GM19395 (cell line): ENCODE measurements around the gene PHEX.
"Not testable (repeated sequence)": the region's sequence is repeated elsewhere in the genome, so short reads cannot be mapped to it uniquely, and the experiment has no call there.

Experiments used
- ATAC-seq: cut with Tn5 transposase; IDR thresholded peaks from one replicate; pipeline ENCODE4 v1.9.1; 2021; ENCODE audit warnings: mild to moderate bottlenecking, moderate library complexity; ENCODE audit not compliant: unreplicated experiment

Gene PHEX

DNA sequence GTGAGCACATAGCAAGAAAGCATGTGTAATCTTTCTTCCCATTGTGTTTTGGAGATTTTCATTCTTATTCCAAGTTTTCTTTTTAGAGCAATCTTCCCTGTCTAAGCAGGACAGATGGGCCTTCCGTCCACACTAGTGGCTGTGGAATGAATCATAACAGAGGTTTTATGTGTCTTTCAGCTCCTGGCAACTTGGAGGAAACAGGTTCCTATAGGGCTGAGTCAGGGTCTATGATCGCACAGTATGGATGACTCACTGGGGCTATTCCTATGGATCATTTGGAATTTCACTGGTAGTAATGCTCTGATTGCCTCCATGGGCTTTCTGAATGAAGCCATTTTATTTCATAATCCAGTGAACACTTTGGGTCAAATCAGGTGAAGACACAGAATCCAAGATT, 188.8 kb downstream of the PHEX start:
- no peak for ATAC-seq

DNA sequence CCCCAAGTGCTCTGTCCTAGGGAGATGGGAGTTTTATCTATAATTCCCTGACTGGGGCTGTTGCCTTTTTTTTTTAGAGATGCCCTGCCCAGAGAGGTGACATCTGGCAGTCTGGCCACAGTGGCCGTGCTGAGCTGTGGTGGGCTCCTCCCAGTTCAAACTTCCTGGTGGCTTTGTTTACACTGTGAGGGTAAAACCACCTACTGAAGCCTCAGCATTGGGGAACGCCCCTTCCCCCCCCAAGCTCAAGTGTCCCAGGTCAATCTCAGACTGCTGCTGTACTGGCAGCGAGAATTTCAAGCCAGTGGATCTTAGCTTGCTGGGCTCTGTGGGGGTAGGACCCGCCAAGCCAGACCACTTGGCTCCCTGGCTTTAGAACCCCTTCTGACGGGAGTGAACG, 202.3 kb downstream of the PHEX start:
- no peak for ATAC-seq

DNA sequence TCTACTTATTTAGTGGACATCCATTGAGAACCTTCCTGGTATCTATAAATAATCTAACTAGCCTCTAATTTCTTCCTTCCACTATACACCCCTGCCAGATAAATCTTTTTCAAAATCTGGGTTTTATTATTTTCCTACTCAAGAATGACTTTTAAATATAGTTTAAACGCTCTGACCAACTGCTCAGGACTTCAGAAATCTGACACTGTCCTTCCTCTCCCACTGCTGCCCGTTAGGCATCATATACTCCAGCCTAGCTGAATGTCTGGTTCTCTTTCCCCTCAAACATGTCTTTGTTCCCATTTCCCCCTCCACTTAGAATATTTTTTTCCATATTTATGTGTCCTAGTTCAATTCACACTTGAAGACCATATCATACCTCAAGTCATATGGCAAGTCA, 205.4 kb downstream of the PHEX start:
- no peak for ATAC-seq

DNA sequence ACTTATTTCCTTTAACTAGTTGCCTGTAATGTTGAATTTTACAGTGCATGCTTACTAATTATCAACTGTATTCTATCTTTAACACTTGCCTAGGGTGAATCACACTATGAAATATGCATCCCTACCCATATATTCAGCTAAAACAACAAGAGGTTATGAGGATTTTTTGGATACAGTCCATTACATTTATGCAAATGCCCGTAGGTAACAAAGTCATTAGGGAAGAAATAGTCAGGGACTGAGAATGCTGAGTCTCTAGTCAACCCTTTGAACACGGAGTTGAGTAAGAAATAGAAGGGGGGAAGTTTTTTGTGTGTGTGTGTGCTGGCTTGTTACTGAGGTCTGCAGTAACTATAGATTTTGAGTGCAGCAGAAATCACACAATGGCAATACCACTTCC, 214.5 kb downstream of the PHEX start:
- ATAC-seq = no peak

DNA sequence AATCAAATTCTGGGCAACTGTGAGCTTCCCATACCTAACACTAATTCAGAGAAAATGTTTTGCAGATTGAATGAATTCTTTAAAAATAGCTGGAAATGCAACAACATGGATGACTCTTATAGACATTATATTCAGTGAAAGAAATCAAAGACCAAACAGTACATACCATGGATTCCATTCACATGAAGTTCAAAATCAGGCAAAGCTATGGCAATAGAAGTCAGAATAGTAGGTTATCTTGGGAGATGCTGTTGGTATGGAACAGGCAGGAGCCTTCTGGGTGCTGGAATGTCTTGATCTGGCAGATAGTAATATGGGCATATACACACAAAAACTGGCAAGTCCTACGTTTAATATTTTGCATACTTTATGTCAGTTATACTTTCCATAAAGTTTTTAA, 215.0 kb downstream of the PHEX start:
- ATAC-seq = no peak

DNA sequence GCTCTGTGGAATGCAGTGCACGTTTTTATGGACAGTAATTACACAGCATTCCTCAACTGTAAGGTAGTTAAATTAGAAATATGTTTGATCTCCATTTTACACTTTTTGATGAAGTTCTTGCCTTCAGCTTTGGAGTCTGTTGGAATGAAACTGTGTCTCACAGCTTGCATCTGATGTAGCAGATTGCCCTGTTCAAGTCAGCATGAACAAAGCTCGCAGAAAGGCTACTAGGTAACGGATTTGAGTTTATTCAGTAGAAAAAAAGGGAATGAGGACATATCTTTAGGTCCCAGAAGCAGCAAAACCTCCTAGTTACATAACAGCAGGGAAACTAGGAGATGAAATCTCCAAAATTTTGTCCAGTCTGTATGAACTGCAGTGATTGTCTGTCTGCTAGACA, 216.3 kb downstream of the PHEX start:
- no peak for ATAC-seq

DNA sequence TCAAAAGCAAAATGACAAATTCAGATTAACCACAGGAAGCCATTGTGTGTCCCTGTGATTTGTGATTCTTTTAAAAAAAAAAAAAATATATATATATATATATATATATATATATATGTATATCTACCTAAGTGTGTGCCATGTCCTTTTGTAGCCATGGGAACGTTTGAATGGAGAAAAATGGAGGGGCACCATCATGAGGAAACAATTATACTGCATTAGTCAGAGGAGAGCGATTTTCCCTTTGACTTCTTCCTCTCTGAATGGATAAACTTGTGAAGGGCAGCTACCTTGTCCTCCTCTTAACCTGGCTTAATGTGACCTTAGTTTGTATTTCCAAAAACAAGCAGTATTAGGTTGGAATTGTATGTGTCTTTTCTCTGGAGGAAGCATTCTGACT, 217.2 kb downstream of the PHEX start:
- ATAC-seq = no peak

DNA sequence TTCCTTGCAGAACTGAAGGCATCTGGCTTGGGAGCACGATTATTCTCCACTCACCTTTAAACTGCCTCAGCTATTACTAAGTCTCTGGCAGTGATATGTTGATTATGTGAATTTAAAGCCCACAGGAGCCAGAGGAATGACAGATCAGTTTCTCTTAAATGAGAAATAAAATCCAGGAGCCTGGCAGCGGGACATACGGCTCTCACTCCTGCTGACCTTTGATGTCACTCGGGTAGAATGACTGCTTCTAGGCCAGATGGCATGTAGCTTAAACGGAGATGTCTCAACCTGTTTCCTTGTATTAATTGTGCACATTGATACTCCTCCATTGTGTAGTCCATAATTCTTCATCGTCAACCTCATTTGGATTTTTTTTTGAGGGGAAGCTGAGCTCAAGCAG, 236.6 kb downstream of the PHEX start:
- ATAC-seq = no peak

DNA sequence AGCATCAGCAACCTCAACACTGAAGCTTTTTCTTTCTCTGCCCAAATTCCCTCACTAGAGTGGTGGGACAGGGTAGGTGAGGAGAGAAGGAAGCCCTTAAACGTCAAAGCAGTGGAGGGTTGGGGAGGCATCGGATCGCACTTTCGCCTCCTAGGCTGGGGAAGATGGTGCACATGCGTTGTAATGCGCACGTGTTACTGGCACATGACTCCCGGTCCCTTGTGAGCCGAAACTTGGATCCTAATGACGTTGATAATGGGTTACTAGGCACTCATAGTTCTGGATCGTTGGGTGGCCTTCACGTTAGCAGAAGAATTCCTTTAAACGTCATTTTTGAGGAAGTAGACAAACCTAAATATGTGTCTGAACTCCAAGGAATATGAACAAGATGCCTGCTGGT, 240.5 kb downstream of the PHEX start, which contains the start of gene CBLL2:
TSS of gene CBLL2 (plus strand) at position 301 of the 400 bp plus-strand sequence. CDS start at position 380, 79 bp downstream.
- ATAC-seq = no peak

DNA sequence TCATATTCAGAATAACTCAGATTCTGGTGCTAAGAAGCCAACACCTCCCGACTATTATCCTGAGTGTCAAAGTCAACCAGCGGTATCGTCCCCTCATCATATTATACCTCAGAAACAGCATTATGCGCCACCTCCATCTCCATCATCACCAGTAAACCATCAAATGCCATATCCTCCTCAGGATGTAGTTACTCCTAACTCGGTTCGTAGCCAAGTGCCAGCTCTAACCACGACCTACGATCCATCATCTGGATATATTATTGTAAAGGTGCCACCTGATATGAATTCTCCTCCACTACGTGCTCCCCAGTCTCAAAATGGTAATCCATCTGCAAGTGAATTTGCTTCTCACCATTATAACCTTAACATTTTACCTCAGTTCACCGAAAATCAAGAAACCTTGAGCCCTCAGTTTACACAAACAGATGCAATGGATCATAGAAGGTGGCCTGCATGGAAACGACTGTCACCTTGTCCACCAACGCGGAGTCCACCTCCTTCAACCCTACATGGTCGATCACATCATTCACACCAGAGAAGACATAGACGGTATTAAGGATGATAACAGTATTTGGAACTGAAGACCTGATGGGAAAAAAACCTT, 241.7 kb downstream of the PHEX start:
- ATAC-seq = no peak

DNA sequence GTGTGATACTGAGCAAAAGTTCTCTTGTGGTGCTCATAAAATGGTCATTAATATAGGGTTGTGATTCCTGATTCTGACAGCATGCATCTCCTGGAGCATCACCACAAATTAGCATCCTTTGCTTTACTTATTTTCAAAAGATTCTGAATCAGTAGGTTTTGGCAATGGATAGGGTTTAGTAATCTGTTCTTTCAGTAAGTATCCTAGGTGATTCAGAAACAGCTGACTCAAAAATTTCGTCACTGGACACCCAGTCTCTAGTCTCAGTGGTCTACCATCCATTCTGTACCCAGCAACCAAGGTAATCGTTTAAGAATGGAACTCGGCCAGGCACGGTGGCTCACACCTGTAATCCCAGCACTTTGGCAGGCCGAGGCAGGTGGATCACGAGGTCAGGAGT, 244.7 kb downstream of the PHEX start:
- ATAC-seq = no peak

DNA sequence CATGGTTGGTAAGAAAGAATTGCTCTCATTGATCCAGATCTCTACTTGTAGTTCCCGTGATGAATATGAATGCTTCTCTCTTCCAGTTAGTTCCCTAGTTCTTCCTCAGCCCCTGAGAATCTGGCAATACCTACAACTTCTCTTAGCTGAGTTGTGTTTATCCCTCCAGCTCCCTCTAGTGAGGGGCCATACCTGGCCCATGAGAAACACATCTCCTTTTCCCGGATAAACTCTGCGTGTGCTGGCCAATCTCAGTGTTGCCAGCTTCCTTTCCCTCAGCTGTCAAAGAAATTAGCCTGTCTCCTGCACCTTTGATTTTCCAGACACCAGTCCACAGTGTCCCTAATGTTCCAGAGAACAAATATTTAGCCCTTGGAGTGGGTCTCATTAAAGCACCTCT, 246.2 kb downstream of the PHEX start:
- no peak for ATAC-seq

DNA sequence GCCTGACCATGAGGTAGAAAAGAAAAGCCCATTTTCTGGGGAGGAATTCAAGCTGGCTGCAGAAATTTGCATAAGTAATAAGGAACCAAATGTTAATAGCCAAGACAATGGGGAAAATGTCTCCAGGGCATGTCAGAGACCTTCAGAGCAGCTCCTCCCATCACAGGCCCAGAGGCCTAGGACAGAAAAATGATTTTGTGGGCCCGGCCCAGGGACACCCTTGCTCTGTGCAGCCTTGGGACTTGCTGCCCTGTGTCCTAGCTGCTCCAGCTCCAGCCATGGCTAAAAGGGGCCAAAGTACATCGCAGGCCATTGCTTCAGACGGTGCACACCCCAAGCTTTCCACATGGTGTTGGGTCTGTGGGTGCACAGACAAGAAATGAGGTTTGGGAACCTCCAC, 257.1 kb downstream of the PHEX start:
- ATAC-seq = not testable (repeated sequence)

DNA sequence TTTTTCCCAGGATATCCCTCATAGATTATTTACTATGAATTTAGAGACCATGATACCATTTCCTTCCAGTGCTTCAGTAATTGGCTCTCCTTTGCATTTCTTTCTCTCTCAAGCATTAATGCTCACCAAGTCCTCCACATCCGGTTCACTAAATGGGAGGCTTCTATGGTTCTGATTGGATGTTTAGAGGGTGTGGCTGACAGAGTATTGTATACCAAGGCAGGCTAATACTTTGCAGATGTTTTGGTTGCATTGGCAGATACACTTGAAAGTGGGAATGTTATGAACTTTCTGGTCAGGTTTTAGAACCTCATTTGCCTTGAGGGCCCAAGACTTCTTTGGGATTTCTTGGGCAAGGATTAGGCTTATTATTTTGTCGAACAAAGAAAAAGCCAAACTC, 264.7 kb downstream of the PHEX start:
- ATAC-seq = no peak

DNA sequence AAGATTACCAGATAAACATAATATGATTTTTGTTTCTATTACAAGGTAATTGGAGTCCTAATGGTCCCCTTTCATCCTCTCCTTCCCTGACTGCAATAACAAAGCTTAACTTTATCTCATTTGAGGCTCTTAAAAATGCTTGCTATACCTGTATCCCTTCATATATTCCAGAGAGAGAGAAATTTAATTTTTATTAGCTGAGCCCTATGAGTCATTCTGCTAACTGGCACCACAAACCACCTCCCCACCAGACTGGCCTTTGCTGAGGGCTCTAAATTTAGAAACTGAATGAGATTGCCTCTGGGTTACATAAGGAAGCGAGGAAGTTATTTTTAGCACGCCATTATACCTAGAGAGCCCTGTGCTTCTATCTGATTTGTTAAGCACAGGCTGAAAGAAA, 268.0 kb downstream of the PHEX start:
- ATAC-seq = peak; percentile 79
